Type B pancreatic cell (in vitro differentiated cells): ENCODE measurements around the gene RBM20. TPM values are rescaled to one million over a fixed set of nuclear protein-coding genes. Genes with fewer than 3 reads are reported as not detected.
"Not testable (repeated sequence)": the region's sequence is repeated elsewhere in the genome, so short reads cannot be mapped to it uniquely, and the experiment has no call there.

ENCODE experiments used
- DNase-seq: peaks from one replicate; pipeline ENCODE4 v3.0.0; 2021; ENCODE audit warnings: mixed read lengths; ENCODE audit not compliant: unreplicated experiment; ENCODE audit errors: extremely low spot score
- H3K27ac Mint-ChIP-seq: 2 replicates; pipeline ENCODE4 v1.8.0; 2021; ENCODE audit warnings: mild to moderate bottlenecking, mixed read lengths
- H3K27me3 Mint-ChIP-seq: 2 replicates; pipeline ENCODE4 v1.8.0; 2021; ENCODE audit warnings: mixed read lengths
- H3K36me3 Mint-ChIP-seq: 2 replicates; pipeline ENCODE4 v1.8.0; 2021; ENCODE audit warnings: mixed read lengths
- H3K4me1 Mint-ChIP-seq: one replicate; pipeline ENCODE4 v1.8.0; 2021; ENCODE audit warnings: mixed read lengths; ENCODE audit not compliant: unreplicated experiment
- H3K4me3 Mint-ChIP-seq: 2 replicates; pipeline ENCODE4 v1.8.0; 2021; ENCODE audit warnings: mild to moderate bottlenecking, mixed read lengths
- H3K9me3 Mint-ChIP-seq: 2 replicates; pipeline ENCODE4 v1.8.0; 2021; ENCODE audit warnings: mixed read lengths
- total RNA-seq: library from RNA; stranded (reverse); gene quantifications from 2 replicates; pipeline ENCODE4 v1.2.1, GENCODE V29; 2021; ENCODE audit warnings: low replicate concordance
- TF ChIP-seq, protein P1 (sequence below): fragments of 200-600 bp; sonication (generic); conservative IDR thresholded peaks from 2 replicates; pipeline ENCODE4 v1.5.0; 2021; ENCODE audit warnings: antibody characterized with exemption, mild to moderate bottlenecking

The RBM20 gene
- total RNA-seq, 1 donor from 2014 or later: 5.2 TPM

DNA sequence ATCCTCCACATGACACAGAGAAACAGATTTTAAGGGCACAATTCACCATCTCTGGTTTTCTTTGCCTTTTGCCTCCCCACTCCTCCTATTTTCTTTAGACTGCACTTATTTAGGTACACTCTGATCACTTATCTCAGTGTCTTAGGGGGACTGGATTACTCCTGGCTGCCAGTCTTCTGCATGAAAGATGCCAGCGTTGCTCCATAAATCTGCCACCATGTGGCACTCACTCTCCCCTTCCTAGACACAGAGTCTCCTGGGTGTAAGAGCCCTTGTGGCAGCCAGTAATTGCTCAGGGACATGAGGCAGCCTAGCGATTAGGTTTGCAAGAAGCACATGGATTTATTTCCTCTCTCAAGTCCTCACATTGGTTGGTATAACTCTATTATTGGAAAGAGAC lies 34.5 kb upstream of the RBM20 start:
- Mint-ChIP-seq H3K4me3 (no peak overlapping the region), H3K27ac (no peak overlapping the region), H3K27me3 (no peaks in the 10 kb centered on the region), H3K4me1 (peaks cover 16% of the 10 kb centered on the region), H3K9me3 (no peaks in the 10 kb centered on the region), H3K36me3 (peaks cover 5% of the 10 kb centered on the region)
- TF ChIP-seq, protein P1, sequence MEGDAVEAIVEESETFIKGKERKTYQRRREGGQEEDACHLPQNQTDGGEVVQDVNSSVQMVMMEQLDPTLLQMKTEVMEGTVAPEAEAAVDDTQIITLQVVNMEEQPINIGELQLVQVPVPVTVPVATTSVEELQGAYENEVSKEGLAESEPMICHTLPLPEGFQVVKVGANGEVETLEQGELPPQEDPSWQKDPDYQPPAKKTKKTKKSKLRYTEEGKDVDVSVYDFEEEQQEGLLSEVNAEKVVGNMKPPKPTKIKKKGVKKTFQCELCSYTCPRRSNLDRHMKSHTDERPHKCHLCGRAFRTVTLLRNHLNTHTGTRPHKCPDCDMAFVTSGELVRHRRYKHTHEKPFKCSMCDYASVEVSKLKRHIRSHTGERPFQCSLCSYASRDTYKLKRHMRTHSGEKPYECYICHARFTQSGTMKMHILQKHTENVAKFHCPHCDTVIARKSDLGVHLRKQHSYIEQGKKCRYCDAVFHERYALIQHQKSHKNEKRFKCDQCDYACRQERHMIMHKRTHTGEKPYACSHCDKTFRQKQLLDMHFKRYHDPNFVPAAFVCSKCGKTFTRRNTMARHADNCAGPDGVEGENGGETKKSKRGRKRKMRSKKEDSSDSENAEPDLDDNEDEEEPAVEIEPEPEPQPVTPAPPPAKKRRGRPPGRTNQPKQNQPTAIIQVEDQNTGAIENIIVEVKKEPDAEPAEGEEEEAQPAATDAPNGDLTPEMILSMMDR: no peak
- no peak for DNase-seq

DNA sequence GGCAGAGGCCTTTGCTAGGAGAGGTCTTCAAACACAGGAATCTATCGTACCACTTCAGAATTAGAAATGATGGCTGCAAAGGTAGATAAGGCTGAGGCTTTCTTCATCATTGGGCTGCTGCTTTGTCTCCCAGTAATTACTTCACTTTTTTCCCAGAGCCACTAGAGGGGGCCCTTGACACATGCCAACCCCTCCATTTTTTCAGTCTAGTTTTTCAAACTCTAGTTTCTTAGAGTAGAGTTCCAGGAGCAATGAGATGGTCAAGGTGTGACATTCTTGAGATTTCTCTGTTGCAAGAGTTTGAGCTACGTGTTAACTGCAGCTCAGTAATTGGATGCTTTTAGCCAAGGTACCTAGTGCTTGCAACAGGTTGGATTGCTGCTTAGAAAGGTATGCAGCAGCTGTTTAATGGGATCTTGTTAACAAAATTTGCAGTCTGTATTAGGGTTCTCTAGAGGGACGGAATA lies 33.8 kb upstream of the RBM20 start:
- DNase-seq: no peak
- Mint-ChIP-seq H3K9me3 (no peaks in the 10 kb centered on the region), H3K27me3 (no peaks in the 10 kb centered on the region), H3K4me1 (peaks cover 16% of the 10 kb centered on the region), H3K4me3 (no peak overlapping the region), H3K27ac (peak overlapping the region; percentile 7), H3K36me3 (no peaks in the 10 kb centered on the region)
- TF ChIP-seq, protein P1: peak; percentile 90

DNA sequence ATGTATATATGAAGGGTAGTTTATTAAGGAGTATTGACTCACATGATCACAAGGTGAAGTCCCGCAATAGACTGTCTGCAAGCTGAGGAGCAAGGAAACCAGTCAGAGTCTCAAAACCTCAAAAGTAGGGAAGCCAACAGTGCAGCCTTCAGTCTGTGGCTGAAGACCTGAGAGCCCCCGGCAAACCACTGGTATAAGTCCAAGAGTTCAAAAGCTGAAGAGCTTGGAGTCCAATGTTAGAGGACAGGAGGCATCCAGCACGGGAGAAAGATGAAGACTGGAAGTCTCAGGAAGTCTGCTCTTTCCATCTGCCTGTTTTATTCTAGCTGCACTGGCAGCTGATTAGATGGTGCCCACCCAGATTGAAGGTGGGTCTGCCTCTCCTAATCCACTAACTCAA lies 33.4 kb upstream of the RBM20 start:
- H3K9me3 Mint-ChIP-seq, H3K4me3 Mint-ChIP-seq, H3K27ac Mint-ChIP-seq, H3K27me3 Mint-ChIP-seq, DNase-seq, H3K36me3 Mint-ChIP-seq: not testable (repeated sequence)
- H3K4me1 Mint-ChIP-seq: peaks cover 16% of the 10 kb centered on the region

DNA sequence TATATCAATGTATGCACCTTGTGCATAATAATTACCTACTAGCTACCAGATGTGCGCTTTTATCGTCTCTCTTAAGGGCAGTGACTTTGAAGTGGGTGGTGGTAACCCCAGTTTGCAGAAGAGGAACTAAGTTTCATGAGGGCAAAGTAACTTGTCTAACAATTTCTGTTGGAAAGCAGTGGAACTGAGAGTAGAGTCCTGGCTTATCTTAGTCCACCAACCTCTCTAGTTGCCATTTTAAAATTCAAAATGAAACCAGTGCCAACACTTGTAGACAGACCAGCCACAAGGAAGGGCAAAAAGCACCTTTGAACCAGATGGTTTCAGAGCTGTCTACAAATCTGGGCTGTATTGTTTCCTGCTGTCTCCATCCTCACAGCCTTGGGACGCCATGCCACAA lies 32.0 kb upstream of the RBM20 start:
- no peaks in the 10 kb centered on the region for H3K9me3 Mint-ChIP-seq
- H3K4me1 Mint-ChIP-seq: peaks cover 16% of the 10 kb centered on the region

DNA sequence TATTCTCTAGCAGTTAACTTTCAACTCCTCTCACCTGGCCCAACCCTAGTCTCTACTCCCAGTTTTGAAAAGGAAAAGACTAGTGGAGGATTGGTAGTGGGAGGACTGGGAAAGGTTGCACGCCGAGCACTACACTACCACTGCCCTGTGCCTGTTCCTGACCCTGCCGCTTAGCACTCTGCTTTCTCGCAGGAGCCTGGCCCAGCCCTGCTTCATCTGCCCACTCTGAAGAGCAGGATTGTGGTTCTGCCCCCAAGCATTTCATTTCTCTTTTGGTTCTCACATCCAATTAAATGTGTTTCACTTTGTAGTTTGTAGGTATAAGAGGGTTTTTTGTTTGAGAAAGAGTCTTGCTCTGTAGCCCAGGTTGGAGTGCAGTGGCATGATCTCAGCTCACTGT lies 31.5 kb upstream of the RBM20 start:
- Mint-ChIP-seq H3K4me3 (no peak overlapping the region), H3K36me3 (no peaks in the 10 kb centered on the region), H3K4me1 (peaks cover 16% of the 10 kb centered on the region), H3K9me3 (no peaks in the 10 kb centered on the region), H3K27ac (no peak overlapping the region), H3K27me3 (no peaks in the 10 kb centered on the region)
- TF ChIP-seq, protein P1: no peak
- no peak for DNase-seq

More for the DNA sequence above, 32.0 kb upstream of the RBM20 start:
- no peak for DNase-seq
- H3K36me3 Mint-ChIP-seq: no peaks in the 10 kb centered on the region
- no peak overlapping the region for H3K27ac Mint-ChIP-seq
- TF ChIP-seq, protein P1: no peak
- H3K4me3 Mint-ChIP-seq: no peak overlapping the region
- no peaks in the 10 kb centered on the region for H3K27me3 Mint-ChIP-seq

DNA sequence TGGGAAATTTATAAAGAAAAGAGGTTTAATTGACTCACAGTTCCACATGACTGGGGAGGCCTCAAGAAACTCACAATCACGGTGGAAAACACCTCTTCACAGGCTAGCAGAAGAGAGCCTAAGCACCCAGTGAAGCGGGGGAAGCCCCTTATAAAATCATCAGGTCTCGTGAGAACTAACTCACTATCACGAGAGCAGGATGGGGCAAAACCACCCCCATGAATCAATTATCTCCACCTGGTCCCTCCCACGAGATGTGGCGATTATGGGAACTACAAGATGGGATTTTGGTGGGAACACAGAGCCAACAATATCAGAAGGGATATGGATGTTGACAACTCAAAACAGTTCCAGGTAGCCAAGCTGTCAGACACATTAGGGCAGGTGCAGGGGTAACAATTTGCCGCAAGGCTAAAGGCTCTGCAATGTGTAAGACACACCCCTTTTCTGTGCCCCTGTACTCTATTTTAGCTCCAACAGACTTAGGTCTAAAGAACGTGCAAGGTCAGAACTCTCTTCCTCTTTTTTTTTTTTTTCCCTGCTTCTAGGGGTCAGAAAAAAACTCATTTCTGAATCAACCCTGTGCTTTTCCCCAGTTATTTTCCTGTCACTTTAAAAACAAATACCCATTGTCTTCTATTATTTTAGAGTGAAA lies 30.7 kb upstream of the RBM20 start:
- H3K9me3 Mint-ChIP-seq: no peaks in the 10 kb centered on the region
- no peaks in the 10 kb centered on the region for H3K36me3 Mint-ChIP-seq
- H3K4me1 Mint-ChIP-seq: peaks cover 16% of the 10 kb centered on the region
- TF ChIP-seq, protein P1: peak; percentile 29
- no peaks in the 10 kb centered on the region for H3K27me3 Mint-ChIP-seq
- DNase-seq: no peak
- H3K4me3 Mint-ChIP-seq: no peak overlapping the region
- no peak overlapping the region for H3K27ac Mint-ChIP-seq
